ENCODE measurements around the gene MXRA5.
"Not testable (repeated sequence)": the region's sequence is repeated elsewhere in the genome, so short reads cannot be mapped to it uniquely, and the experiment has no call there.

Gene MXRA5, protein sequence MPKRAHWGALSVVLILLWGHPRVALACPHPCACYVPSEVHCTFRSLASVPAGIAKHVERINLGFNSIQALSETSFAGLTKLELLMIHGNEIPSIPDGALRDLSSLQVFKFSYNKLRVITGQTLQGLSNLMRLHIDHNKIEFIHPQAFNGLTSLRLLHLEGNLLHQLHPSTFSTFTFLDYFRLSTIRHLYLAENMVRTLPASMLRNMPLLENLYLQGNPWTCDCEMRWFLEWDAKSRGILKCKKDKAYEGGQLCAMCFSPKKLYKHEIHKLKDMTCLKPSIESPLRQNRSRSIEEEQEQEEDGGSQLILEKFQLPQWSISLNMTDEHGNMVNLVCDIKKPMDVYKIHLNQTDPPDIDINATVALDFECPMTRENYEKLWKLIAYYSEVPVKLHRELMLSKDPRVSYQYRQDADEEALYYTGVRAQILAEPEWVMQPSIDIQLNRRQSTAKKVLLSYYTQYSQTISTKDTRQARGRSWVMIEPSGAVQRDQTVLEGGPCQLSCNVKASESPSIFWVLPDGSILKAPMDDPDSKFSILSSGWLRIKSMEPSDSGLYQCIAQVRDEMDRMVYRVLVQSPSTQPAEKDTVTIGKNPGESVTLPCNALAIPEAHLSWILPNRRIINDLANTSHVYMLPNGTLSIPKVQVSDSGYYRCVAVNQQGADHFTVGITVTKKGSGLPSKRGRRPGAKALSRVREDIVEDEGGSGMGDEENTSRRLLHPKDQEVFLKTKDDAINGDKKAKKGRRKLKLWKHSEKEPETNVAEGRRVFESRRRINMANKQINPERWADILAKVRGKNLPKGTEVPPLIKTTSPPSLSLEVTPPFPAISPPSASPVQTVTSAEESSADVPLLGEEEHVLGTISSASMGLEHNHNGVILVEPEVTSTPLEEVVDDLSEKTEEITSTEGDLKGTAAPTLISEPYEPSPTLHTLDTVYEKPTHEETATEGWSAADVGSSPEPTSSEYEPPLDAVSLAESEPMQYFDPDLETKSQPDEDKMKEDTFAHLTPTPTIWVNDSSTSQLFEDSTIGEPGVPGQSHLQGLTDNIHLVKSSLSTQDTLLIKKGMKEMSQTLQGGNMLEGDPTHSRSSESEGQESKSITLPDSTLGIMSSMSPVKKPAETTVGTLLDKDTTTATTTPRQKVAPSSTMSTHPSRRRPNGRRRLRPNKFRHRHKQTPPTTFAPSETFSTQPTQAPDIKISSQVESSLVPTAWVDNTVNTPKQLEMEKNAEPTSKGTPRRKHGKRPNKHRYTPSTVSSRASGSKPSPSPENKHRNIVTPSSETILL (N-terminal part only)

DNA sequence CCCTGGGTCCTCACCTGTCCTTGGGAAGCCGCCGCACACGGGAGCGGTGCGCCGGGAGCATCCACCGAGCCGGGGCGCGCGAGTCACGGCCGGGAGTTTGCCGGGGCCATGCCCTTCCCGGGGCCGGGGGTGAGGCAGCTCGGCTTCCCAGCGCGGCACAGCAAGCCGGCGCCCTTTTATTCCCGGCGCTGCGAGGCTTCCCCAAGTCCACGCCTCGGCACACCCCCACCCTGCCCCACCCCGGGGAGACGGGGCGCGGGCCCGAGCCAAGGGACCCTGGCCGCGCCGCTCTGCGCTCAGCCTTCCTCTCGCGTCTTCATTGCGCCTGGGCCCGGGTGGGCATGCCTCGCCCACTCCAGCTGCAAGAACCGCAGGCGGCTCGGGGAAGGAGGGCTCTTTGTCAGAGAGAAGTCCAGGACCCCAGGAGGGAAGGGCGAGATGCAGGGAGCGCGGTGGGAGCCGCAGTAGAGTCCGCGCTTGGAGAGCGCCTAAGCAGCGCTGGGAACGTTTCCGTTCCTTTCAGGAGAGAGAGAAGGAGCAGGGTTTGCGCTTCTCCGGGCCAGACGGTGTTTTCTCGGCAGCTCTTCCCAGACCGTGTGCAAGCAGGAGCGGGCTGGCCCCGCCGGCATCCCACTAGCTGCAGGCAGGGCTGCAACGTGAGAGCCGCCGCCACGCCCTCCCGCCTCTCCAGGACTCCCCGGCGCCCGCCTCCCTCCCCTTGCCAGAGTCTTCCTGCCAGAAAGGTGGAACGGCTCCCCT is at the start of gene MXRA5:
Gene MXRA5, minus strand, starts transcription at position 152 of the 759 bp plus-strand sequence. CDS start 2,819 bp downstream, outside the sequence.
- DNase-seq = no peak

DNA sequence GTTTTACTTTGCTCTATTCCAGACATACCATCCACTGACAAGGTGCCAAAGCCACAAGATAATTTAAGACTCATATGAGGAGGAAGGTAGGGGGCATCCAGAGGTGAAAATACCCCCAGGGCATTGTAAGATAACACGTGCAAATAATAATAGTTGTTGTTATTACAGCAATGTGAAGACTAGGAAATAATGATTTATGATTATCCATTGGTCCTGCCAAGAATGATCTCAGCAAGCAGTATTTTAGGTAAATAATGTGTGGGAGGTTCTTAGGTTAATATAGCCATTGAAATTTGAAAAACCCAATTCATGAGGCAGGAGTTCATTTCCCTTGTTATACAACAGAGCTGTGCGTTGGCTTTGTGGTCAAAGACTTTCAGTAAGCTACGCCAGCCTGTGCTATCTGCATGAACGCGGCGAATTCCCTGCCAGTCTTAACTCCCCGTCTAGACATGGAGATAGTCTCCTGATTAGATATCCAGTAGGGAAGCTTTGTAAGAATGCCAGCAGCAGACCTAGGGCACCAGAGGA is 47.2 kb upstream of the MXRA5 start:
- DNase-seq = no peak

DNA sequence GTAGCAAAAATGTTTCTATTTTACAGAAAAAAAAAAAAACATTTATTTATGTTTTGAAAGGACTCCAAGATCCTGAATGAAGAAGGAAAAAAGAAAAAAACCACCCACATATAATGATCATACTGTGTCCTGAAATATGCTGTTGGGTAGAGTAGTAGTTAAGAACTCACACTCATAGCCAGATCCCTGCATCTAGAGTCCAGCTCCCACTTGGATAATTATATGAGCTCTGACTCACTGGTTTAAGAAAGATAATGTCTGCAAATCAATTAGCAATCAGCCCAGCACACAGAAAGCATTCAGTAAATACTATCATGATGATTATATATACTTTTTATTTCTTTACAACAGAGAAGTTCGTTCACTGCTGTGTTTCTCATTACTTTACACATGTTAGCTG is 46.7 kb upstream of the MXRA5 start:
- DNase-seq = no peak

DNA sequence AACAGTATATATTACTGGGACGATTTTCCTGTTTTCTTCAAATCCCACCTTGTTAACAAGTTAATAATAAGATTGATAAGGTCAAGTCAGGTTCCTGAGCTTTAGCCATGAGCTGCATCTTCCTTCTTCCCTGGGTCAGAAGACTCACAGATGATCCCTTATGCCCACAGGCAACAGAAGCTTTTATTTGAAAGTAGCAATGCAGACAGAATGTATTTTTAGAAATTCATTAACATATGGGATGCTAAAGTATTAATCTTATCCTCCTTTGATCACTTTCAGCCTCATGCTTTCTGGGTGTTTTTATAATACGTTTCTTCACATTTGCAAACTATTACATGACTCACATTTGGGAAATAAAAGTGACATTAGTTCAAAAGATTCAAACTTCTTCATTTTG is 42.0 kb upstream of the MXRA5 start:
- DNase-seq = no peak

DNA sequence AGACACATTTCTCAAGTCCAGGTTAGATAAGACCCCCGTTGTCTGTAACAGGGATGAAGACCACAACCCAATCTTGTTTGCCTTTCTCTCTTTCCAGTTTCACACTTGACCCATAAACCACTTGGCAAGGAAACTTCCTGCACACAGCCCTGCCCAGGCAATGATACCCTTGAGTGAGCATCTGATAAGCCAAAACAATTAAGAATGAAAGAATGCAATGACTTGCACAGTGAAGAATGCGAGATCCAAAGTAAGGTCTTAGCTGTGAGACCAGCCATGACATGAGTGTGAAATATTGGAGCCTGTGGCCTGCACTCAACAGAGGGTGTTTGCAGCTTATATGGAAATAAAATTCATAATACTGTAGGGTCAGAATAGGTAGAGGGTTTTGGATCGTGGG is 37.9 kb upstream of the MXRA5 start:
- no peak for DNase-seq

DNA sequence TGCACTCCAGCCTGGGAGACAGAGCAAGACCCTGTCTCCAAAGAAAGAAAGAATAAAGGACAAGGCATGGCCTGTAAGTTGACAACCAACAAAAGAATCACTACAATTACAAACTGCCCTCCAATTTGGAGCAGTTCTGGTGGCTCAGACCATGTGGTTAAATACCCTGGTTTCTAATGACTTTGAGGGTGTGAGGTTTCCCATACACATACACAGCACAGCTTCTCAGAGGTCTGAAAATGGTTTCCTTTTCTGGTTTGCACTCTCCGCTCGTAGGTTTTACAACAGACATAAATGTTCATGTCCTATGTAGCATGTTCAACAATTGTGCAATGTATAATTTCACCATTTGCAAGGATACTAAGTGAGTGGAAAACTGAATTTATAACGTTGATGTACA is 34.2 kb upstream of the MXRA5 start:
- no peak for DNase-seq

DNA sequence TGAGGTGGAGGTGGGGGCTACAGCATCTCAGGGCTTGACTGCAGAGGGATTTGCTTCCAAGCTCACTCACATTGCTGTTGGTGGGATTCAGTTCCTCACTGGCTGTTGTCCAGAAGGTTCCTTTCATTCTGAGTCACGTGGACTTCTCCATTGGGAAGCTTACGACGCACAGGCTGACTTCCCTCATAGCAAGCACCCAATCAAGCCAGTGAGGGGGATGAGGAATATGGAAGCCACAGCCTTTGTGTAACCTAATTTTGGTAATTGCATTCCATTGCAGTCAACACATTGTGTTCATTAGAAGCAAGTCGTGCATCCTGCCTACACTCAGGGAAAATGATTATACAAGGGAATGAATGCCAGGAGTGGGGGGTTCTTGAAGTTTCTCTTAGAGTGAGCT is 32.7 kb upstream of the MXRA5 start:
- no peak for DNase-seq

DNA sequence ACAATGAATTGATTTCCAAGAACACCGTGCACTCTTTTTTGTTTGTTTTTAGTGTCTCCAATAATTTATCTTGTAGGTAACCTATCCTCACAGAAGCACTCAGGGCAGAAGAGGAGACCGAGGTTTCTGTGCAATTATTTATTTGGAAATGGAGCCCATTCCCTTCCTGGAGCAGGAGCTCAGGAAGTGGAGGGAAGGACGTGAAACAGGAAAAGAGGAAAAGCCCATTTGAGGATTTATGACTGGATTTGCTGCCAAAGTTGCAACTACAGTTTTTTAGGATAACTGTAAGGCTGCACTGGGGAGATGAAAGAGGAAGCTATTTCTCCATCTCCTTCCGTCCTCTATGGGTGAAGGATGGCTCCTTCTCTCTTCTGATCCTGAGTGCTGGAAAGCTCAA is 31.7 kb upstream of the MXRA5 start:
- no peak for DNase-seq

DNA sequence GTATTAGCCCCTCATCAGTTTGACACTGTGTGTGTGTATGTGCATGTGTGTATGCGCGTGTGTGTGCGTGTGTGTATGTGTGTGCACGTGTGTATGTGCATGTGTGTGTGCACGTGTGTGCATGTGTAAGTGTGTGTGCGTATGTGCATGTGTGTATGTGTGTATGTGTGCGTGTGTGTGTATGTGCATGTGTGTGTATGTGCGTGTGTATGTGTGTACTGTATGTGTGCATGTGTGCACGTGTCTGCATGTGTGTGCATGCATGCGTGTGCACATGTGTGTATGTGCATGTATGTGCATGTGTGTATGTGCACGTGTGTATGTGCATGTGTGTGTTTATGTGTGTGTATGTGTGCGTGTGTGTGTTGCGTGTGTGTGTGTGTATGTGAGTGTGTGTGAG is 31.1 kb upstream of the MXRA5 start:
- no peak for DNase-seq

DNA sequence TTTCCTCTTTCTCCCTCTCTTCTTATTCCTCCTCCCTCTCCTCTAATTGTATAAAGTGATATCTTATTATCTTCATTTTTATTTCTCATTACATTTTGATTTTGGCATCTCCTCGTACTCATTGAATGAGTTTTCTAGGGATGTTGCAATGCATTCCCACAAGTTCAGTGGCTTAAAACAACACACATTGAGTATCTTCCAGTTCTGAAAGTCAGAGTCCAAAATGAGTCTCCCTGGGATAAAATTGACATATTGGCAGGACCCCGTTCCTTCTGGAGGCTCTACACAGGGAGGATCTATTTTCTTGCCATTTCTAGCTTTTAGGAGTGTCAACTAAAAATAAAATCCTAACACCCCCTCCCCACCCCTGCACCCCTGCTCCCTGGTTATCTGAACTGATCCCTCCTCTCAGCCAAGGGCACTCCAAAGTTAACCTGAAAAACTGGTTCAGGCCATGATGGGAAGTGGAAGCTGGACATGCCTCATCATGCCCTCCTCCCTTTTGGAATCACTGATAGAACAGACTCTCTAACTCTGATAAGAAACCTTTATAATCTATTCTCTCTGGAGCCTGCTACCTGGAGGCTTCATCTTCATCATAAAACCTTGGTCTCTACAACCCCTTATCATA is 29.5 kb upstream of the MXRA5 start:
- DNase-seq = not testable (repeated sequence)

DNA sequence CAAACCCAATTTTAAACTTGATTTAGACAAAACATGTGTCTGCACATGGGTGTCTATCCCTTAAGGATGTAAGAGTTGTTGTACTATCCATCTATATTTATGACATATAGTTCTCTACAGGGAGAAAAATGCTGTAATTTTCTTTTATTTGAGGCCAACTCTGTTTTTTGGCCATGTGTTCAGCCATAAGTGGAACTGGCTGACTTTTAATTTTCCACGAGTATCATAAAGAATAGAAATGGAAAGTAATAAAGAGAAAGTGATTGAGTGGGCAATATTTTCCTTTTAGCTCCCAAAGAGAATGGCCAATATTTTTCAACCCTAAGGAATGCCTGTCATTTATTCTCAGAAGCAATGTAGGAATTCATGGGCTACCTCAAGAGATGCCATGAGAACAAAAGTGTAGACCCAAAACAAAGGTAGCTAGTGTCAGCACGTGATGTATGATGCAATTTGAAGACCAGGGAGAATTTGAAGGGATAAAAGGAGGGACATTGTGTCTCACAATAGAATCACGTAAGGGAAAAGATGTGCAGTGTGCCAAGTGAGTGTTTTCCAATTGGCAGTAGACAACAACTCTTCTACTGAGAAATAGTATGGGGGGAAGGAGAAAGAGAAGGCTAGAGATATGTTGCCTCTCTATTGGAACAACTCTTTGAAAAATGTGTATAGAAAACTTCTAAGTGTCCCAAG is 27.8 kb upstream of the MXRA5 start:
- DNase-seq = no peak

DNA sequence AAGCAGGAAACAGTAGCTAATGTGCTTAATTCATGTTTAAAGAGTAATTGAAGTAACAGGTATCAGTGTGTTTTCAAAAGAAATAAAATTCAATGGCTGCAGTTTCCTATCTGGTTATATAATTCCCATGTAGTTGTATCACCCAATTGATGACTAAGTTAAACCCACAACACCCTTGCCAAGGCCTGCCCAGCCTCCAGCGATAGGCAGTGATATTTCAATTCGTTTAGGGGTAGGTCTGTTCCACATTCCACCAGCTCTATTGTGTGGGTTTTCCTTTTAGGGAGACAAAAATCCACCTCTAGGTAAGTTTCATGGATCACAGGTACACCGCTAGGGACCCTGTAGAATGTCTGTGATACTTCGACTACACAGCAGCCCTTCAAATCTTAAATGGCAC is 24.7 kb upstream of the MXRA5 start:
- DNase-seq = no peak

DNA sequence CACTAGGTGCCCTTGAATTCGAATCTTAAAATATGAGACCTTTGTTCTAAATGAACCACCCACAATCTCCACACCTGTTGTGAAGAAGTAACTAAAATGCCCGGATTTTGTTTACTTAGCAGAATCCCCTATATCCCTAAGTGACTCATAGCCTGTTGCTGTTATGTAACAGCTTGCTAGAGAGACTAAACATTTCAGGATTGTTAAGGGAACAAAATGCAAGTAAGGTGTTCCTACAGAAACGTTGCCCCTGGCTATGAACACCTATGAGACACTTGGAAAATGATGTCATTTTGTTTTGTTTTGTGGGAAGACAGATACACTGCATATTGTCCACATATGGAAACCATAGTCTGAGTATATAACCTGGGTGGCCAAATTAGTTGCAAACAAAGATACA is 24.2 kb upstream of the MXRA5 start:
- DNase-seq = no peak

DNA sequence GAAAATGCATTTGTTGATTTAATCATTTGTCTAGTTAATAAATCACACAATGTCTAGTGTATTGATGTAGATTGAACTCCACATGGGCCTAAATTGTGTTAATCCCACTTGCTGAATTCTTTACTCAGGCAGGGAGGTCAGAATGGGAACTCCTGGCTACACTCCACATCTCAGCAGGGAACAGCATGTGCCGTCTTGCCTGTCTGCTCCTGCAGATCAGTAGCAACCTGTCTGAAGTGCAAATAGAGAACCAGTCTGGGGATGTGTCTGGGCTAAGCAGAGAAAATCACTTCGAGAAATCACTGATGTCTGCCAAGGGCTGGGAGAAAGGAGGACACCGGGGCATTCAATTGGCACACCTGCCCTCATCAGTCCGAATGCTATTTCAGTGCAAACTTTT is 16.5 kb upstream of the MXRA5 start:
- no peak for DNase-seq

DNA sequence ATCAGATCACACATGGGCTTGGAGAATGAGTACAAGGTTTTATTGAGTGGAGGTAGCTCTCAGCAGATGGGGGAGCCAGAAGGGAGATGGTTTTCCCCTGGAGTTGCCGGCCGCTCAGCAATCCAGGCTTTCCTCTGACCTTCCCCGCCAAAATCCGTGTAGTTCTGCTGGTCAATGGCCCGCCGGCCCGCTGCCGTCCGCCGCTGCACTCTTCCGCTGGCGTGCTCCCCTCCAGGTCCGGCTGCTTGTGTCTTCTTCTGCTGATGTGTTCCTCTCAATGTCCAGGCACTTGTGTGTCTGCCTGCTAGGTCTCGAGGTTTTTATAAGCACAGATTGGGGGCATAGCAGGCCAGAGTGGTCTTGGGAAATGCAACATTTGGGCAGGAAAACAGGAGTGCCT is 14.4 kb upstream of the MXRA5 start:
- no peak for DNase-seq

DNA sequence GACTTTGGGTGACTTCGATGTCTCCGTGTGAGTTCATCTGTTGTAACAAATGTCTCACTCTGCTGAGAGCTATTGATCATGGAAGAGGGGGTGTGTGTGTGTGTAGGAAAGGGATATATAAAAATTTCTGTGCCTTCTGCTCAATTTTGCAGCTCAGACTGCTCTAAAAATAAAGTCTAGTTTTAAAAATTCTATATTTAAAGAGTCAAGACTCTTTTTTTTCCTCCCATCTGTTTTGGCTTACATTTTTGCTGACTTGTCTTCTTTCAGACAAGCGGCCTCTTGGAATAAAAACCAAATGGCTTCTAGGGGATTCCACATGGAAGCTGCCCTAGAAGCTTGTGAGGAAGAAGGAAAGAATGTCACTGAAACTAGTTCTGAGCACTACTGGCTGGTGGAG is 6.3 kb upstream of the MXRA5 start:
- not testable (repeated sequence) for DNase-seq

DNA sequence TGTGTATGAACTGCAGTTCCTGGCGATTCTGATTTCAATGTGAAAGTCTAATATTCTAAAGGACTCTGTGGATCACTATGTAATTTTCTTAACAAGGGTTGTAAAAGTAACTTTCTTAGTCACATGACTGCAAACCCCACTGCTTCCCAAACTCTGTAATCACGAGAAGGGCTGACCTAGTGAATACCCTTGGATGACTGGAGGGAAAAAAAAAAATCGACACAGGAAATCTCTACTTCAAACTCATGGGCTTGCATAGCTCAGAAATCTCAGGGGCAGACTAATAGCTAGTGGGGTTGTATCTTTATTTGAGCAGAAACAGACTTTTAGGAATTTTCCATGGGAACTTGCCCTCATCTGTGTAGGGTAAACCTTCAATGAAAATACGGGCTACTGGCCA is 4.8 kb upstream of the MXRA5 start:
- no peak for DNase-seq

DNA sequence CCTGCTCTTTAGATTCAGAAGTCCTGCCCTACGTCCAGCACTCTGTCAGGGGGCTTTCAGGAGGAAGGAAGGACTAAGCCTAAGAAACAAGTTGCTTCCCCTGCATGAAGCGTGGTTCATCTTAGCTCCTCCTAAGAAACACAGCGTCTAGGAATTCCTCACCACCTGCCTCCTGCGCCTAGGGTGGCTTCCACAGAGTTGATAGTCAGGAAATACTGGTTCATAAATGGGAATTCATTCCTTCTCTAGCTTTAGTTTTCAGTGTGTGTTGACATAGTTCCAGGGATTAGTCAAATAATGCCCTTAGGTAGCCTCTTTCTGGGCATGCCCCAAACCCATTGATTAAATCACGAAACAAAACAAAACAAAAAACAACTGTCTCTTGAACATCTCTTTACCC is 1.7 kb upstream of the MXRA5 start:
- DNase-seq = no peak

DNA sequence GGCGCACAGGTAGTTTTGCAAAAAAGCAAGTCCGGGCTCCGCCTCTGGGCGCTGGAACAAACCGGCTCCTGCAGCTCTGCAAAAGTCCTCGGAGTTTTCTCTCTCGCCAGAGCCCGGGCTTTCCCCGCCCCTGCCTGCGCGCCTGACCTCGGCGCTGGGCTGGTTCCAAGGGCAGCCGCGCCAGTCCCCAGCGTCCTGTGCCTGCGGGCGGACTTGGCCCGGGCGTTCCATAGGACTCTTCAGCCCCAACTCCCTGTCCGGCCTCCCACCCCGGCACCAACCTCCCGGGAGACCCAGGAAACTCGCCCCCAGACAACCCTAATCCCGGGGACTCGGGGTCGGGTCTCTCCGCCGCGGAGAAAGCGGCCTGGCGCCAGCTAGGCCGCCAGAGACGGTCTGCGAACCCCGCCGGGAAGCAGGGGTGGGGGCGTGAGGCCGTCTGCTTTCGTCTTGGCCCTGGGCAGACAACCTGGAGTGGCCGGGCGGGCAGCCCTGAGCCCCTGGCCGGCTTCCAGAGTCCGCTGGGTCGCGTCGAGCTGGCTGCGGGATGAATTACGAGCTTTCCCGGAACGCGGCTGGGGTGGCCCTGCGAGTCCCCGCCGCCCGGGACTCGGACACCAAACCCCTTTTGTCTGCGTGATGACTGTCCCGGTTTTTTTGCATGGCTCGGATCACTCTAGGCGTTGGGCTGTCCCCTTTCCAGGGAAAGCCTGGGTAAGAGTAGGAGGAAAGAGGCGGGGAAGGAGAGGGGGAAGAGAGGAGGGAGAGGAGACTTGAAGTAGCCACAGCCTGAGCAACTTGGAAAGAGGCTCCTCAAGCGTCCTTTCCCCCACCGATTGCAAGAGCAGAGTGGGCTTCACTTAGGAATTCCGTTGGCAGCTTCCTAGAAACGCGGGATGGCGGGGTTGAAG is 916 bp downstream of the MXRA5 start:
- DNase-seq = no peak

DNA sequence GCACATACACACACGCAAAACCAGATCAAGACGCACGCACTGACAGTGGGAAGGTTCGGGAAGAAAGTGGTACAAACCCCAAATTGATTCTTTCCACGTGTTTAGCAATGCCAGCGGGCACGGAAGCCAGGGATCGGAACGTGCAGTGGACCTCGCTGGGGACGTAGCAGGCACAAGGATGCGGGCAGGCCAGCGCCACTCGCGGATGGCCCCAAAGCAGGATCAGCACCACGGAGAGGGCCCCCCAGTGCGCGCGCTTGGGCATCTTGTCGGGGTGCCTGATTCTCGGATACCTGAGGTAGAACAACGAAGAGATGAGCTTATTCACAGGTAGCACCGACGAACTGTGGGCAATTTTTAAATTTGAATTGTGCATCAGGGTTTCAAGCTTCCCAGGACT is 2.9 kb downstream of the MXRA5 start:
- not testable (repeated sequence) for DNase-seq

Data from NCI-H2107 (cell line).